MM.1S (cell line): ENCODE data around the gene UIMC1.

ENCODE experiments used
- CTCF ChIP-seq: fragments of 300-600 bp; sonication (generic); IDR thresholded peaks from 2 replicates; pipeline ENCODE4 v1.5.1; 2016; ENCODE audit warnings: antibody characterized with exemption, low read length, mixed read lengths
- EZH2 ChIP-seq: fragments of 300-600 bp; sonication (generic); optimal IDR thresholded peaks from 2 replicates; pipeline ENCODE3; 2017; ENCODE audit warnings: low read depth, mild to moderate bottlenecking, antibody characterized with exemption, low read length, mixed read lengths
- EZH2phosphoT487 ChIP-seq: fragments of 300-600 bp; sonication (generic); IDR thresholded peaks from 2 replicates; pipeline ENCODE4 v1.6.1; 2018; ENCODE audit warnings: antibody characterized with exemption, low read length

DNA sequence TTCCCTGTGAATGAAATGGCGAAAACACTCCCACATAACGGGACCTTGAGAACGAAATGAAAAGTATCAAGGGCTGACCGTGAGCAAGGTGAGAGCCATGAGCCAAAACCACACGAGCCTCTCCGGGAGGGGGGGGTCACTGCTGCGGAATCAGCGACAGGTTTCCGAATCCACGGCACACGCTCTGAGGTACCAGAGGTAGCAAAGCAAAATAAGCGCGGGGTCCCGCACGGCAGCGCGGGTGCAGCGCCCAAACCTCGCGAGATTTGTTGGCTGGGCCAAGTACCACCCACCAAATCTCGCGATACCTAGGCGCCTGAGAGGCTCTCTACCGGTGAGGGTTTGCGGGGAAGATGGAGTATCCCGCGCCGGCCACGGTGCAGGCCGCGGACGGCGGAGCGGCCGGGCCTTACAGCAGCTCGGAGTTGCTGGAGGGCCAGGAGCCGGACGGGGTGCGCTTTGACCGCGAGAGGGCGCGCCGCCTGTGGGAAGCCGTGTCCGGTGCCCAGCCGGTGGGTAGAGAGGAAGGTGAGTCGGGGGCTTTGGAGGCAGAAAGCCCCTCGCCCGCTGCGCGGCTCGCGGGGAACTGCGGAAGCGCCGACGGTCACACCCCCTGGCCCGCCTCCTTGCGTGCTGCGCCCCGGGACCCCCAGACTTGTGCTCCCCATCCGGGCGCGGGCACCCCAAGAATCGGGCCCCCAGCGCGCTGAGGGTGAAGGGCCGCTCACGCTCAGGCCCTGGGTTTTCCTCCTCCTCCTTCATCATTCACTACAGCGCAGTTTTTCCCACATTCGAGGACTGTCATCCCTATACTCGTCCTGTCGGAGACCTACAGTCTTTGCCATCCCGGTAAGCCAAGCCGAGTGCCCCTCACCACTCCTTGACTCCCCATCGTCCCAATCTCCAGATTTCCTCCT lies 16.1 kb upstream of the UIMC1 start, which contains the start of gene ZNF346:
- TF ChIP-seq CTCF: peak; percentile 49
- TF ChIP-seq EZH2: no peak
- no peak for TF ChIP-seq EZH2phosphoT487
